ENCODE results near the gene NFRKB.

- TF ChIP-seq EZH2 (IDR thresholded peaks at IDR 0.05; ENCODE audit: low read length) (no peak), CTCF (optimal IDR thresholded peaks at IDR 0.05 in 1 of 3, IDR thresholded peaks at IDR 0.05 in 1 of 3, conservative IDR thresholded peaks at IDR 0.05 in 1 of 3; ENCODE audit: extremely low read depth in 1 of 3, insufficient read depth in 2 of 3, low read length in 3 of 3) (no peak)
These were observed 21.9 kb upstream of the NFRKB start for GRCh38 chr11:129917231-129917630.
